ENCODE measurements around the gene SLC3A2.

Gene SLC3A2

GRCh38 chr11:62889126-62889483, 8.4 kb downstream of the SLC3A2 start:
- TF ChIP-seq CTCF (conservative IDR thresholded peaks at IDR 0.05; ENCODE audit: low read depth), result no peak
- peak overlapping the region; percentile 99 for H3K27ac ChIP-seq
- ChIA-PET CTCF (interaction anchor here (0.7 to 0.9 kb wide), 2 partner anchors 8 to 17 kb away, joined by 3 to 5 read pairs; partner anchors contain the start of gene SLC3A2), POLR2A (ENCODE audit: low non-redundant PET) (interaction anchor here (1.2 kb wide), 1 partner anchor 33 kb away, joined by 9 read pairs; no protein-coding TSS in a partner anchor)
- DNase-seq (ENCODE audit: low spot score), result no peak

GRCh38 chr11:62889484-62890437, 9.1 kb downstream of the SLC3A2 start:
- DNase-seq (ENCODE audit: low spot score), result peak; percentile 50
- no peak for TF ChIP-seq CTCF (conservative IDR thresholded peaks at IDR 0.05; ENCODE audit: low read depth)
- CTCF ChIA-PET, result interaction anchor here (0.7 to 0.9 kb wide), 2 partner anchors 8 to 16 kb away, joined by 3 to 5 read pairs; partner anchors contain the start of gene SLC3A2
- H3K27ac ChIP-seq, result peak overlapping the region; percentile 99
- POLR2A ChIA-PET (ENCODE audit: low non-redundant PET), result interaction anchor here (0.5 to 1.2 kb wide), 3 partner anchors 11 to 49 kb away, joined by 4 to 9 read pairs (median 6); no protein-coding TSS in a partner anchor

GRCh38 chr11:62892077-62892922, 11.6 kb downstream of the SLC3A2 start:
- POLR2A ChIA-PET (ENCODE audit: low non-redundant PET), result no interaction called here
- TF ChIP-seq CTCF (conservative IDR thresholded peaks at IDR 0.05; ENCODE audit: low read depth), result no peak
- CTCF ChIA-PET, result interaction anchor here (0.6 to 0.7 kb wide), 3 partner anchors 11 to 1254 kb away, joined by 3 to 5 read pairs (median 3); no protein-coding TSS in a partner anchor
- DNase-seq (ENCODE audit: low spot score), result no peak
- H3K27ac ChIP-seq, result 0 out of 2 replicates have a peak overlapping the region, but pooled peaks have one; percentile 4

GRCh38 chr11:62895501-62895900, 14.8 kb downstream of the SLC3A2 start:
- DNase-seq (ENCODE audit: low spot score), result no peak
- ChIA-PET POLR2A (ENCODE audit: low non-redundant PET) (no interaction called here), CTCF (interaction anchor here (1.4 kb wide), 1 partner anchor 10 kb away, joined by 3 read pairs; no protein-coding TSS in a partner anchor)
- H3K27ac ChIP-seq, result no peak overlapping the region
- no peak for TF ChIP-seq CTCF (conservative IDR thresholded peaks at IDR 0.05; ENCODE audit: low read depth)

GRCh38 chr11:62896049-62896448, 15.4 kb downstream of the SLC3A2 start:
- no peak for TF ChIP-seq CTCF (conservative IDR thresholded peaks at IDR 0.05; ENCODE audit: low read depth)
- ChIA-PET POLR2A (ENCODE audit: low non-redundant PET) (no interaction called here), CTCF (interaction anchor here (0.5 kb wide), 1 partner anchor 10 kb away, joined by 3 read pairs; no protein-coding TSS in a partner anchor)
- H3K27ac ChIP-seq, result no peak overlapping the region
- DNase-seq (ENCODE audit: low spot score), result no peak

GRCh38 chr11:62897311-62897710, 16.6 kb downstream of the SLC3A2 start:
- H3K27ac ChIP-seq, result no peak overlapping the region
- TF ChIP-seq CTCF (conservative IDR thresholded peaks at IDR 0.05; ENCODE audit: low read depth), result no peak
- ChIA-PET CTCF (interaction anchor here (0.7 kb wide), 1 partner anchor 126 kb away, joined by 3 read pairs; no protein-coding TSS in a partner anchor), POLR2A (ENCODE audit: low non-redundant PET) (no interaction called here)
- no peak for DNase-seq (ENCODE audit: low spot score)

Measured in RWPE1 (cell line).